ENCODE measurements around the gene GPC6. TPM values are rescaled to one million over a fixed set of nuclear protein-coding genes. Genes with fewer than 3 reads are reported as not detected.

The GPC6 gene
- total RNA-seq, 1 experiment from 2014 or later, result 0.22 TPM

DNA sequence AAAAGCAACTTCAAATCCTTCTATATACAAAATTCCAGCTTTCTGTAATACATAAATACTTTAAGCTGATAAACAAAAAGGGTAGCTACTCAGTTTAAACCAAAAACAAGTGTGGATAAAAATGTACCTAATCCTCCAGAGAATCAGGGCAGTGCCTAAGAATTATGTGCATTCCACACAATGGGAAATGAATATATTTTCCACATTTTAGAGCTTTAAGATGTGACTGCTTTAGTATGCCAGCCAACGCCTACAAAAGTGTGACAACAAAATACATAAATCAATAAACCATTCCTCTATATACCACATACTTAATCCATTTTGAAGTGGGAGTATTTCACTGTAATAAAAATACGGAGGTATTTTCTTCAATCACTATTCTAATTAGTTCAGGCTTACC, 977.6 kb downstream of the GPC6 start:
- POLR2A ChIA-PET, result no interaction called here
- Histone ChIP-seq H4K20me1 (ENCODE audit: insufficient read depth) (no peaks in the 10 kb centered on the region), H3K4me1 (ENCODE audit: control insufficient read depth in 1 of 2, insufficient read depth in 2 of 2, low read length in 2 of 2) (no peaks in the 10 kb centered on the region), H3K36me3 (ENCODE audit: control insufficient read depth in 1 of 2, insufficient read depth in 2 of 2, low read length in 2 of 2) (no peaks in the 10 kb centered on the region), H3K9me3 (ENCODE audit: control insufficient read depth in 1 of 2, insufficient read depth in 1 of 2, low read depth in 1 of 2, low read length in 2 of 2) (peaks cover 0 to 3% of the 10 kb centered on the region in 2 experiments; a peak in 2 of 4 replicates), H3K9me2 (ENCODE audit: insufficient read depth) (no peaks in the 10 kb centered on the region), H3K27ac (ENCODE audit: low read depth, low read length) (no peak overlapping the region), H3K79me2 (ENCODE audit: insufficient read depth, low read length) (no peaks in the 10 kb centered on the region), H2AFZ (ENCODE audit: low read depth, low read length, poor library complexity, severe bottlenecking) (no peak overlapping the region), H3K4me2 (ENCODE audit: low read length) (no peak overlapping the region), H3K27me3 (ENCODE audit: insufficient read depth, low read length) (no peaks in the 10 kb centered on the region), H3K9ac (ENCODE audit: low read length) (no peak overlapping the region), H3K4me3 (replicated peaks in 1 of 2; ENCODE audit: low read depth in 1 of 2, low read length in 2 of 2) (no peak overlapping the region)
- ATAC-seq (no peak), DNase-seq (ENCODE audit: low read depth, low spot score) (no peak)
- BruUV-seq (replicated peaks), result no TSS peak
- CTCF ChIA-PET, result no interaction called here
- RAD21 ChIA-PET (ENCODE audit: low non-redundant PET in 1 of 2, low total read pairs in 2 of 2, uncharacterized antibody in 2 of 2, unreplicated experiment in 2 of 2), result no interaction called here
- intact Hi-C loops (cut with micrococcal nuclease), result no loop called here
- no peak for TF ChIP-seq SRF (IDR thresholded peaks at IDR 0.05; ENCODE audit: low read depth)
- TF ChIP-seq SIN3A (IDR thresholded peaks at IDR 0.05; ENCODE audit: low read depth), result no peak
- TF ChIP-seq, protein P1, sequence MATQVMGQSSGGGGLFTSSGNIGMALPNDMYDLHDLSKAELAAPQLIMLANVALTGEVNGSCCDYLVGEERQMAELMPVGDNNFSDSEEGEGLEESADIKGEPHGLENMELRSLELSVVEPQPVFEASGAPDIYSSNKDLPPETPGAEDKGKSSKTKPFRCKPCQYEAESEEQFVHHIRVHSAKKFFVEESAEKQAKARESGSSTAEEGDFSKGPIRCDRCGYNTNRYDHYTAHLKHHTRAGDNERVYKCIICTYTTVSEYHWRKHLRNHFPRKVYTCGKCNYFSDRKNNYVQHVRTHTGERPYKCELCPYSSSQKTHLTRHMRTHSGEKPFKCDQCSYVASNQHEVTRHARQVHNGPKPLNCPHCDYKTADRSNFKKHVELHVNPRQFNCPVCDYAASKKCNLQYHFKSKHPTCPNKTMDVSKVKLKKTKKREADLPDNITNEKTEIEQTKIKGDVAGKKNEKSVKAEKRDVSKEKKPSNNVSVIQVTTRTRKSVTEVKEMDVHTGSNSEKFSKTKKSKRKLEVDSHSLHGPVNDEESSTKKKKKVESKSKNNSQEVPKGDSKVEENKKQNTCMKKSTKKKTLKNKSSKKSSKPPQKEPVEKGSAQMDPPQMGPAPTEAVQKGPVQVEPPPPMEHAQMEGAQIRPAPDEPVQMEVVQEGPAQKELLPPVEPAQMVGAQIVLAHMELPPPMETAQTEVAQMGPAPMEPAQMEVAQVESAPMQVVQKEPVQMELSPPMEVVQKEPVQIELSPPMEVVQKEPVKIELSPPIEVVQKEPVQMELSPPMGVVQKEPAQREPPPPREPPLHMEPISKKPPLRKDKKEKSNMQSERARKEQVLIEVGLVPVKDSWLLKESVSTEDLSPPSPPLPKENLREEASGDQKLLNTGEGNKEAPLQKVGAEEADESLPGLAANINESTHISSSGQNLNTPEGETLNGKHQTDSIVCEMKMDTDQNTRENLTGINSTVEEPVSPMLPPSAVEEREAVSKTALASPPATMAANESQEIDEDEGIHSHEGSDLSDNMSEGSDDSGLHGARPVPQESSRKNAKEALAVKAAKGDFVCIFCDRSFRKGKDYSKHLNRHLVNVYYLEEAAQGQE (IDR thresholded peaks at IDR 0.05; ENCODE audit: low read depth), result no peak
- TF ChIP-seq CEBPB (IDR thresholded peaks at IDR 0.05; ENCODE audit: low read depth), result no peak
- TF ChIP-seq ZNF274 (IDR thresholded peaks at IDR 0.05; ENCODE audit: low read depth, low read length), result no peak
- TF ChIP-seq YY1 (IDR thresholded peaks at IDR 0.05; ENCODE audit: extremely low read depth, insufficient replicate concordance, low read depth, low read length), result no peak

DNA sequence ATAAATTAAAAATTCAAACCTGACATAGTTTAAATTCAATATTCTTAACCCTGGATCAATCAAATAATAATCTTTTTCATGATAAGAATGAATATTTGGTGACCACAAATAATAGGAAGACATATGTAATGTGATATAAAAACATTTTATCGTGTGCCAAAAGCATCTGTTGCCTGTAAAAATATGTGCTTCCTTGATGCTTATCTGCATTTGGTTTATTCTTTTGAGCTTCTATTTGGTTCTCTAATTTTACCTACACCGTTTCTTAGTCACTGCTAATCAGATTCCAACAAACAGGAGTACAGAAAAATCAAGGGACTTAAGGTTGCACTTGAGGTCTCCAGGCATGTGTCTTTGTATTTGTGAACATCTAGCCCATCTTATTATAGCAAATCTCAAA, 978.3 kb downstream of the GPC6 start:
- intact Hi-C loops (cut with micrococcal nuclease), result no loop called here
- no peak overlapping the region for H3K4me3 ChIP-seq (replicated peaks in 1 of 2; ENCODE audit: low read depth in 1 of 2, low read length in 2 of 2)
- DNase-seq (ENCODE audit: low read depth, low spot score) (no peak), ATAC-seq (no peak)
- H3K36me3 ChIP-seq (ENCODE audit: control insufficient read depth in 1 of 2, insufficient read depth in 2 of 2, low read length in 2 of 2), result no peaks in the 10 kb centered on the region
- RAD21 ChIA-PET (ENCODE audit: low non-redundant PET in 1 of 2, low total read pairs in 2 of 2, uncharacterized antibody in 2 of 2, unreplicated experiment in 2 of 2), result no interaction called here
- no peak overlapping the region for H2AFZ ChIP-seq (ENCODE audit: low read depth, low read length, poor library complexity, severe bottlenecking)
- no peaks in the 10 kb centered on the region for H3K4me1 ChIP-seq (ENCODE audit: control insufficient read depth in 1 of 2, insufficient read depth in 2 of 2, low read length in 2 of 2)
- H3K9ac ChIP-seq (ENCODE audit: low read length), result no peak overlapping the region
- TF ChIP-seq JUND (IDR thresholded peaks at IDR 0.05) (no peak), EZH2phosphoT487 (IDR thresholded peaks at IDR 0.05; ENCODE audit: borderline replicate concordance) (no peak)
- TF ChIP-seq, protein P2, sequence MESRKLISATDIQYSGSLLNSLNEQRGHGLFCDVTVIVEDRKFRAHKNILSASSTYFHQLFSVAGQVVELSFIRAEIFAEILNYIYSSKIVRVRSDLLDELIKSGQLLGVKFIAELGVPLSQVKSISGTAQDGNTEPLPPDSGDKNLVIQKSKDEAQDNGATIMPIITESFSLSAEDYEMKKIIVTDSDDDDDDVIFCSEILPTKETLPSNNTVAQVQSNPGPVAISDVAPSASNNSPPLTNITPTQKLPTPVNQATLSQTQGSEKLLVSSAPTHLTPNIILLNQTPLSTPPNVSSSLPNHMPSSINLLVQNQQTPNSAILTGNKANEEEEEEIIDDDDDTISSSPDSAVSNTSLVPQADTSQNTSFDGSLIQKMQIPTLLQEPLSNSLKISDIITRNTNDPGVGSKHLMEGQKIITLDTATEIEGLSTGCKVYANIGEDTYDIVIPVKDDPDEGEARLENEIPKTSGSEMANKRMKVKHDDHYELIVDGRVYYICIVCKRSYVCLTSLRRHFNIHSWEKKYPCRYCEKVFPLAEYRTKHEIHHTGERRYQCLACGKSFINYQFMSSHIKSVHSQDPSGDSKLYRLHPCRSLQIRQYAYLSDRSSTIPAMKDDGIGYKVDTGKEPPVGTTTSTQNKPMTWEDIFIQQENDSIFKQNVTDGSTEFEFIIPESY (IDR thresholded peaks at IDR 0.05; ENCODE audit: extremely low read depth, insufficient replicate concordance, low read length), result no peak
- TF ChIP-seq, protein P3, sequence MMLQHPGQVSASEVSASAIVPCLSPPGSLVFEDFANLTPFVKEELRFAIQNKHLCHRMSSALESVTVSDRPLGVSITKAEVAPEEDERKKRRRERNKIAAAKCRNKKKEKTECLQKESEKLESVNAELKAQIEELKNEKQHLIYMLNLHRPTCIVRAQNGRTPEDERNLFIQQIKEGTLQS (IDR thresholded peaks at IDR 0.05), result no peak
- CTCF ChIA-PET, result no interaction called here
- no TSS peak for BruUV-seq (replicated peaks)
- H3K27ac ChIP-seq (ENCODE audit: low read depth, low read length), result no peak overlapping the region
- no peak overlapping the region for H3K4me2 ChIP-seq (ENCODE audit: low read length)
- no peaks in the 10 kb centered on the region for H4K20me1 ChIP-seq (ENCODE audit: insufficient read depth)
- POLR2A ChIA-PET, result no interaction called here
- no peaks in the 10 kb centered on the region for H3K27me3 ChIP-seq (ENCODE audit: insufficient read depth, low read length)
- H3K9me3 ChIP-seq (ENCODE audit: control insufficient read depth in 1 of 2, insufficient read depth in 1 of 2, low read depth in 1 of 2, low read length in 2 of 2), result peaks cover 0 to 3% of the 10 kb centered on the region in 2 experiments; a peak in 2 of 4 replicates
- no peaks in the 10 kb centered on the region for H3K79me2 ChIP-seq (ENCODE audit: insufficient read depth, low read length)
- H3K9me2 ChIP-seq (ENCODE audit: insufficient read depth), result no peaks in the 10 kb centered on the region
